ENCODE measurements around the gene TNRC6C.

DNA sequence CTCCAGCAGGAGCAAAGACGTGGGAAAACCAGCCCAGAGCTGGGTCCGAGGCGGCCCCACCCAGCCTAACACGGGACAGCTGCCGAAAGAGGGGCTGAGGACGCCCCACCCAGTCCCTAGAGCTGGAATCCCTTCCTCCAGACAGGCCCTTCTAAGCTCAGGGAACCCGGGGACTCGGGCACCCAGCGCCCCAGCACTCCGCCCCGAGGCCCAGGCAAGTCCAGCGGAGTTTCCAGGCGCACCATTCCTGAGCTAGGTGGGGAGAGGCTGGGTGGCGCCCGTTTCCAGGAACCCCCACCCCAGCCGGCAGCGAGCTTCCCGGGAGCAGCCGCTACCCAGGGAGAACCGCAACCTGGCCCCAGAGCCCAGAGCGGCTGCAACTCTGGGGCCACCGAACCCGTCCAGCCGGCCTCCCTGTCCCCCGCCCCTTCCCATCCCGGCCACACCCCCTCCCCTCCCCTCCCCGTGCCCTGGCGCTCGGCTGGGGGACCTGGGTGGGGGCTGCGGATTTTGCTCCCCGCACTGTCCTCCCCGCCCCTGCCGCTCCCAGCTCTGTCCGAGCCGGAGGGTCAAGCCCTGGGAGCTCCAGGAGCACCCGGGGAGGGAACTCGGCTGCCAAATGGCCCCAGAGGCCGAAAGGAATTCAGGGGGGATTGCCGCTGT, 169.5 kb downstream of the TNRC6C start:
- TF ChIP-seq POLR2A (IDR thresholded peaks at IDR 0.05), result no peak
- TF ChIP-seq, protein P1, sequence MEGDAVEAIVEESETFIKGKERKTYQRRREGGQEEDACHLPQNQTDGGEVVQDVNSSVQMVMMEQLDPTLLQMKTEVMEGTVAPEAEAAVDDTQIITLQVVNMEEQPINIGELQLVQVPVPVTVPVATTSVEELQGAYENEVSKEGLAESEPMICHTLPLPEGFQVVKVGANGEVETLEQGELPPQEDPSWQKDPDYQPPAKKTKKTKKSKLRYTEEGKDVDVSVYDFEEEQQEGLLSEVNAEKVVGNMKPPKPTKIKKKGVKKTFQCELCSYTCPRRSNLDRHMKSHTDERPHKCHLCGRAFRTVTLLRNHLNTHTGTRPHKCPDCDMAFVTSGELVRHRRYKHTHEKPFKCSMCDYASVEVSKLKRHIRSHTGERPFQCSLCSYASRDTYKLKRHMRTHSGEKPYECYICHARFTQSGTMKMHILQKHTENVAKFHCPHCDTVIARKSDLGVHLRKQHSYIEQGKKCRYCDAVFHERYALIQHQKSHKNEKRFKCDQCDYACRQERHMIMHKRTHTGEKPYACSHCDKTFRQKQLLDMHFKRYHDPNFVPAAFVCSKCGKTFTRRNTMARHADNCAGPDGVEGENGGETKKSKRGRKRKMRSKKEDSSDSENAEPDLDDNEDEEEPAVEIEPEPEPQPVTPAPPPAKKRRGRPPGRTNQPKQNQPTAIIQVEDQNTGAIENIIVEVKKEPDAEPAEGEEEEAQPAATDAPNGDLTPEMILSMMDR (IDR thresholded peaks at IDR 0.05), result no peak

Data from sigmoid colon (tissue), 3 donors.